PC-3 (cell line): Measurements from ENCODE around the gene VSIG8.

Experiments used
- CTCF ChIP-seq: fragments of 300-600 bp; sonication (generic); conservative IDR thresholded peaks from 2 replicates; pipeline ENCODE4 v1.5.1; 2017; ENCODE audit warnings: antibody characterized with exemption, low read depth, mild to moderate bottlenecking, low read length
- EZH2phosphoT487 ChIP-seq: fragments of 300-600 bp; sonication (generic); IDR thresholded peaks from 2 replicates; pipeline ENCODE4 v1.6.1; 2018; ENCODE audit warnings: mild to moderate bottlenecking, antibody characterized with exemption, low read length, borderline replicate concordance

- TF ChIP-seq CTCF (no peak), EZH2phosphoT487 (no peak)
These were observed 23.2 kb downstream of the VSIG8 start for GRCh38 chr1:159839116-159839849.
